ENCODE data around the gene PHYHIPL.

PHYHIPL gene

GRCh38 chr10:59176241-59177030 lies at the start of gene PHYHIPL:
Gene PHYHIPL, plus strand, starts transcription at chr10:59176643. Its CDS starts 211 bp downstream, at chr10:59176854.
- DNase-seq, result no peak
- CTCF ChIA-PET, result no interaction called here
- Mint-ChIP-seq H3K9me3 (no peaks in the 10 kb centered on the region), H3K27ac (no peak within 1 kb of the TSS), H3K36me3 (no peaks in the 10 kb centered on the region), H3K4me1 (peaks cover 5% of the 10 kb centered on the region), H3K4me3 (no peak within 1 kb of the TSS), H3K27me3 (peaks cover 20% of the 10 kb centered on the region)

GRCh38 chr10:59126991-59127390 lies 49.5 kb upstream of the PHYHIPL start:
- H3K9me3 Mint-ChIP-seq, result peaks cover 2% of the 10 kb centered on the region
- H3K36me3 Mint-ChIP-seq, result no peaks in the 10 kb centered on the region
- no peaks in the 10 kb centered on the region for H3K27me3 Mint-ChIP-seq
- DNase-seq, result no peak
- CTCF ChIA-PET, result no interaction called here
- no peak overlapping the region for H3K27ac Mint-ChIP-seq
- no peaks in the 10 kb centered on the region for H3K4me1 Mint-ChIP-seq
- H3K4me3 Mint-ChIP-seq, result no peak overlapping the region

GRCh38 chr10:59127991-59128390 lies 48.5 kb upstream of the PHYHIPL start:
- CTCF ChIA-PET, result no interaction called here
- no peaks in the 10 kb centered on the region for H3K36me3 Mint-ChIP-seq
- no peaks in the 10 kb centered on the region for H3K27me3 Mint-ChIP-seq
- no peaks in the 10 kb centered on the region for H3K4me1 Mint-ChIP-seq
- H3K4me3 Mint-ChIP-seq, result no peak overlapping the region
- no peak for DNase-seq
- H3K9me3 Mint-ChIP-seq, result peaks cover 2% of the 10 kb centered on the region
- no peak overlapping the region for H3K27ac Mint-ChIP-seq

- peaks cover 2% of the 10 kb centered on the region for H3K9me3 Mint-ChIP-seq
- no peaks in the 10 kb centered on the region for H3K27me3 Mint-ChIP-seq
- DNase-seq, result no peak
- H3K4me3 Mint-ChIP-seq, result no peak overlapping the region
- no peaks in the 10 kb centered on the region for H3K36me3 Mint-ChIP-seq
- CTCF ChIA-PET, result no interaction called here
- no peaks in the 10 kb centered on the region for H3K4me1 Mint-ChIP-seq
- H3K27ac Mint-ChIP-seq, result no peak overlapping the region
Observed at GRCh38 chr10:59129867-59130266, 46.6 kb upstream of the PHYHIPL start.

GRCh38 chr10:59131666-59132065 lies 44.8 kb upstream of the PHYHIPL start:
- Mint-ChIP-seq H3K36me3 (no peaks in the 10 kb centered on the region), H3K9me3 (peaks cover 2% of the 10 kb centered on the region), H3K27me3 (no peaks in the 10 kb centered on the region), H3K27ac (no peak overlapping the region), H3K4me1 (no peaks in the 10 kb centered on the region), H3K4me3 (no peak overlapping the region)
- DNase-seq, result no peak
- CTCF ChIA-PET, result no interaction called here

GRCh38 chr10:59133841-59134593 lies 42.4 kb upstream of the PHYHIPL start:
- CTCF ChIA-PET, result no interaction called here
- Mint-ChIP-seq H3K9me3 (peaks cover 5% of the 10 kb centered on the region), H3K4me3 (no peak overlapping the region), H3K27ac (no peak overlapping the region), H3K4me1 (no peaks in the 10 kb centered on the region), H3K36me3 (no peaks in the 10 kb centered on the region), H3K27me3 (no peaks in the 10 kb centered on the region)
- DNase-seq, result no peak

GRCh38 chr10:59134785-59135184 lies 41.7 kb upstream of the PHYHIPL start:
- H3K4me1 Mint-ChIP-seq, result no peaks in the 10 kb centered on the region
- no peak overlapping the region for H3K27ac Mint-ChIP-seq
- CTCF ChIA-PET, result no interaction called here
- no peak for DNase-seq
- peaks cover 3% of the 10 kb centered on the region for H3K9me3 Mint-ChIP-seq
- H3K27me3 Mint-ChIP-seq, result no peaks in the 10 kb centered on the region
- no peak overlapping the region for H3K4me3 Mint-ChIP-seq
- H3K36me3 Mint-ChIP-seq, result no peaks in the 10 kb centered on the region

- Mint-ChIP-seq H3K4me3 (no peak overlapping the region), H3K9me3 (peaks cover 3% of the 10 kb centered on the region), H3K27me3 (no peaks in the 10 kb centered on the region), H3K27ac (no peak overlapping the region), H3K4me1 (no peaks in the 10 kb centered on the region), H3K36me3 (no peaks in the 10 kb centered on the region)
- no peak for DNase-seq
- CTCF ChIA-PET, result no interaction called here
Observed at GRCh38 chr10:59135275-59135674, 41.2 kb upstream of the PHYHIPL start.

- H3K27ac Mint-ChIP-seq, result no peak overlapping the region
- CTCF ChIA-PET, result no interaction called here
- no peaks in the 10 kb centered on the region for H3K36me3 Mint-ChIP-seq
- no peak for DNase-seq
- no peaks in the 10 kb centered on the region for H3K4me1 Mint-ChIP-seq
- no peak overlapping the region for H3K4me3 Mint-ChIP-seq
- H3K9me3 Mint-ChIP-seq, result peaks cover 3% of the 10 kb centered on the region
- no peaks in the 10 kb centered on the region for H3K27me3 Mint-ChIP-seq
Observed at GRCh38 chr10:59138052-59138451, 38.4 kb upstream of the PHYHIPL start.

GRCh38 chr10:59143544-59143943 lies 32.9 kb upstream of the PHYHIPL start:
- CTCF ChIA-PET, result no interaction called here
- no peaks in the 10 kb centered on the region for H3K36me3 Mint-ChIP-seq
- no peak for DNase-seq

GRCh38 chr10:59148701-59149100 lies 27.7 kb upstream of the PHYHIPL start:
- H3K36me3 Mint-ChIP-seq, result no peaks in the 10 kb centered on the region
- no peak overlapping the region for H3K4me3 Mint-ChIP-seq
- no peak for DNase-seq
- H3K9me3 Mint-ChIP-seq, result peaks cover 1% of the 10 kb centered on the region
- H3K27ac Mint-ChIP-seq, result no peak overlapping the region
- CTCF ChIA-PET, result no interaction called here
- no peaks in the 10 kb centered on the region for H3K4me1 Mint-ChIP-seq
- no peaks in the 10 kb centered on the region for H3K27me3 Mint-ChIP-seq

More at GRCh38 chr10:59143544-59143943, 32.9 kb upstream of the PHYHIPL start:
- Mint-ChIP-seq H3K27ac (no peak overlapping the region), H3K4me1 (no peaks in the 10 kb centered on the region), H3K4me3 (no peak overlapping the region), H3K9me3 (no peaks in the 10 kb centered on the region), H3K27me3 (no peaks in the 10 kb centered on the region)

- Mint-ChIP-seq H3K4me1 (no peaks in the 10 kb centered on the region), H3K27ac (no peak overlapping the region), H3K36me3 (no peaks in the 10 kb centered on the region), H3K9me3 (peaks cover 1% of the 10 kb centered on the region), H3K27me3 (no peaks in the 10 kb centered on the region), H3K4me3 (no peak overlapping the region)
- CTCF ChIA-PET, result no interaction called here
- no peak for DNase-seq
Observed at GRCh38 chr10:59155556-59155955, 20.9 kb upstream of the PHYHIPL start.

- H3K36me3 Mint-ChIP-seq, result no peaks in the 10 kb centered on the region
- DNase-seq, result no peak
- H3K27me3 Mint-ChIP-seq, result no peaks in the 10 kb centered on the region
- no peak overlapping the region for H3K27ac Mint-ChIP-seq
- no peak overlapping the region for H3K4me3 Mint-ChIP-seq
- CTCF ChIA-PET, result no interaction called here
- H3K4me1 Mint-ChIP-seq, result no peaks in the 10 kb centered on the region
- H3K9me3 Mint-ChIP-seq, result no peaks in the 10 kb centered on the region
Observed at GRCh38 chr10:59167512-59167911, 8.9 kb upstream of the PHYHIPL start.

GRCh38 chr10:59172567-59172966 lies 3.9 kb upstream of the PHYHIPL start:
- peaks cover 5% of the 10 kb centered on the region for H3K4me1 Mint-ChIP-seq
- H3K27ac Mint-ChIP-seq, result no peak overlapping the region
- H3K36me3 Mint-ChIP-seq, result no peaks in the 10 kb centered on the region
- no peak for DNase-seq
- H3K4me3 Mint-ChIP-seq, result no peak overlapping the region
- CTCF ChIA-PET, result no interaction called here
- no peaks in the 10 kb centered on the region for H3K9me3 Mint-ChIP-seq
- peaks cover 19% of the 10 kb centered on the region for H3K27me3 Mint-ChIP-seq

- H3K4me1 Mint-ChIP-seq, result peaks cover 5% of the 10 kb centered on the region
- DNase-seq, result no peak
- H3K9me3 Mint-ChIP-seq, result no peaks in the 10 kb centered on the region
- CTCF ChIA-PET, result no interaction called here
- H3K27me3 Mint-ChIP-seq, result peaks cover 20% of the 10 kb centered on the region
- no peaks in the 10 kb centered on the region for H3K36me3 Mint-ChIP-seq
- H3K4me3 Mint-ChIP-seq, result no peak overlapping the region
- no peak overlapping the region for H3K27ac Mint-ChIP-seq
Observed at GRCh38 chr10:59173414-59173813, 3.0 kb upstream of the PHYHIPL start.

Data from activated naive CD4-positive, alpha-beta T cell treated with anti-CD3 and anti-CD28 coated beads, Interleukin-2, amount 10 ng/mL, durations not matched to agents 7 days and 5 days (primary cell).